ENCODE measurements around the gene ADGRF3. TPM values are rescaled to one million over a fixed set of nuclear protein-coding genes. Genes with fewer than 3 reads are reported as not detected.

Gene ADGRF3
- total and polyA plus RNA-seq, 2 of the 8 experiments (the other 6 are each of a cell fraction or from before 2014, with no cell fraction given), result 0.54 to 0.69 TPM

- Histone ChIP-seq H3K36me3 (ENCODE audit: control insufficient read depth in 2 of 4, insufficient read depth in 4 of 4, low read length in 3 of 4) (peaks cover 0 to 17% (median 10%) of the 10 kb centered on the region in 4 experiments; a peak in 6 of 8 replicates), H3K79me2 (ENCODE audit: control insufficient read depth in 1 of 2, insufficient read depth in 2 of 2, low read length in 2 of 2) (peaks cover 0 to 32% of the 10 kb centered on the region in 2 experiments; a peak in 3 of 4 replicates), H2AK5ac (ENCODE audit: low read depth, low read length) (no peak overlapping the region), H2BK15ac (ENCODE audit: low read length) (no peak overlapping the region), H3K27ac (ENCODE audit: low read depth, low read length) (no peak overlapping the region), H3K18ac (ENCODE audit: extremely low read depth, low read length) (no peak overlapping the region), H3K23me2 (ENCODE audit: low read depth, low read length) (no peaks in the 10 kb centered on the region), H3K9me3 (ENCODE audit: insufficient read depth in 2 of 2, low read depth in 1 of 2, low read length in 1 of 2) (no peaks in the 10 kb centered on the region), H3K27me3 (replicated peaks in 1 of 4; ENCODE audit: control insufficient read depth in 3 of 4, extremely low read depth in 1 of 4, insufficient read depth in 3 of 4, low read length in 3 of 4) (no peaks in the 10 kb centered on the region), H4K91ac (replicated peaks; ENCODE audit: insufficient read length, low read length) (no peak overlapping the region), H2BK12ac (ENCODE audit: low read depth, low read length) (no peak overlapping the region), H3K79me1 (ENCODE audit: low read depth, low read length) (peaks cover 3% of the 10 kb centered on the region; the same call in 1 of the 2 replicates), H2BK5ac (ENCODE audit: low read depth, low read length) (no peak overlapping the region), H2AFZ (ENCODE audit: low read length) (no peak overlapping the region), H3K4ac (replicated peaks; ENCODE audit: insufficient read length, low read depth, low read length) (no peak overlapping the region), H3K4me3 (ENCODE audit: extremely low read depth in 1 of 4, insufficient read depth in 2 of 4, low read depth in 3 of 4, low read length in 4 of 4) (no peak overlapping the region), H3K56ac (replicated peaks; ENCODE audit: insufficient read length, low read depth, low read length) (no peak overlapping the region), H3K9ac (replicated peaks in 1 of 4; ENCODE audit: extremely low read depth in 1 of 4, low read depth in 3 of 4, low read length in 3 of 4) (no peak overlapping the region), H3K4me1 (replicated peaks in 1 of 4; ENCODE audit: control insufficient read depth in 3 of 4, insufficient read depth in 4 of 4, low read length in 3 of 4) (no peaks in the 10 kb centered on the region), H2BK20ac (ENCODE audit: low read length) (no peak overlapping the region), H4K8ac (ENCODE audit: extremely low read depth, insufficient read depth, low read length) (no peak overlapping the region), H3K14ac (ENCODE audit: insufficient read length) (no peak overlapping the region), H4K20me1 (replicated peaks in 1 of 2; ENCODE audit: control insufficient read depth in 1 of 2, insufficient read depth in 2 of 2, low read length in 2 of 2) (peaks cover 0 to 7% of the 10 kb centered on the region in 2 experiments), H4K5ac (ENCODE audit: insufficient read length, low read depth, low read length) (no peak overlapping the region), H3K23ac (ENCODE audit: insufficient read length) (no peak overlapping the region), H3K4me2 (ENCODE audit: insufficient read depth in 1 of 2, low read depth in 2 of 2, low read length in 2 of 2) (no peak overlapping the region), H2BK120ac (replicated peaks; ENCODE audit: low read depth, low read length) (no peak overlapping the region)
- no peak for FAIRE-seq
- POLR2A ChIA-PET (ENCODE audit: partially characterized antibody), result no interaction called here
- CTCF ChIA-PET (ENCODE audit: partially characterized antibody), result no interaction called here
- 90 to 100% methylated on average over 1 to 4 of the region's 4 CpGs for WGBS, 2 experiments (ENCODE audit: extremely low coverage in 1 of 2, insufficient coverage in 1 of 2, insufficient read length in 1 of 2, insufficient replicate concordance in 2 of 2, low coverage in 1 of 2, low lambda C conversion rate in 2 of 2, missing lambda C conversion rate in 1 of 2)
- DNase-seq (ENCODE audit: low read depth in 1 of 2, low spot score in 2 of 2), result no peak
- TF ChIP-seq CTBP2 (IDR thresholded peaks at IDR 0.05; ENCODE audit: borderline replicate concordance, insufficient read depth, insufficient read length, low read length) (no peak), SP4 (IDR thresholded peaks at IDR 0.05; ENCODE audit: low read length) (no peak), HDAC2 (IDR thresholded peaks at IDR 0.05; ENCODE audit: borderline replicate concordance in 1 of 2, low read depth in 2 of 2, low read length in 2 of 2) (no peak), KDM5A (IDR thresholded peaks at IDR 0.05; ENCODE audit: low read length) (no peak), POU5F1 (IDR thresholded peaks at IDR 0.05; ENCODE audit: low read depth, low read length) (no peak), EGR1 (IDR thresholded peaks at IDR 0.05; ENCODE audit: borderline replicate concordance, low read depth, low read length) (no peak), BRCA1 (IDR thresholded peaks at IDR 0.05; ENCODE audit: low read depth, low read length) (no peak)
These were observed 18.1 kb upstream of the ADGRF3 start for GRCh38 chr2:26364669-26365068.
